NB4 (cell line): ENCODE data around the gene COTL1.

Experiments used
- CTCF ChIP-seq: IDR thresholded peaks from one replicate; pipeline ENCODE4 v1.5.1; 2012; ENCODE audit warnings: low read depth, low read length
- MAX ChIP-seq: IDR thresholded peaks from 2 replicates; pipeline ENCODE4 v1.6.1; 2011; ENCODE audit warnings: low read depth, low read length
- MYC ChIP-seq: IDR thresholded peaks from 2 replicates; pipeline ENCODE4 v1.6.1; 2011; ENCODE audit warnings: low read depth, low read length
- POLR2A ChIP-seq: IDR thresholded peaks from 2 replicates; pipeline ENCODE4 v1.6.1; 2011; ENCODE audit warnings: mild to moderate bottlenecking; ENCODE audit not compliant: insufficient read length; ENCODE audit errors: extremely low read depth

GRCh38 chr16:84557059-84557458 lies 60.8 kb downstream of the COTL1 start:
- TF ChIP-seq CTCF (no peak), POLR2A (no peak), MAX (no peak), MYC (no peak)
